Measurements from ENCODE around the gene SLMAP.

- TF ChIP-seq, protein P1, sequence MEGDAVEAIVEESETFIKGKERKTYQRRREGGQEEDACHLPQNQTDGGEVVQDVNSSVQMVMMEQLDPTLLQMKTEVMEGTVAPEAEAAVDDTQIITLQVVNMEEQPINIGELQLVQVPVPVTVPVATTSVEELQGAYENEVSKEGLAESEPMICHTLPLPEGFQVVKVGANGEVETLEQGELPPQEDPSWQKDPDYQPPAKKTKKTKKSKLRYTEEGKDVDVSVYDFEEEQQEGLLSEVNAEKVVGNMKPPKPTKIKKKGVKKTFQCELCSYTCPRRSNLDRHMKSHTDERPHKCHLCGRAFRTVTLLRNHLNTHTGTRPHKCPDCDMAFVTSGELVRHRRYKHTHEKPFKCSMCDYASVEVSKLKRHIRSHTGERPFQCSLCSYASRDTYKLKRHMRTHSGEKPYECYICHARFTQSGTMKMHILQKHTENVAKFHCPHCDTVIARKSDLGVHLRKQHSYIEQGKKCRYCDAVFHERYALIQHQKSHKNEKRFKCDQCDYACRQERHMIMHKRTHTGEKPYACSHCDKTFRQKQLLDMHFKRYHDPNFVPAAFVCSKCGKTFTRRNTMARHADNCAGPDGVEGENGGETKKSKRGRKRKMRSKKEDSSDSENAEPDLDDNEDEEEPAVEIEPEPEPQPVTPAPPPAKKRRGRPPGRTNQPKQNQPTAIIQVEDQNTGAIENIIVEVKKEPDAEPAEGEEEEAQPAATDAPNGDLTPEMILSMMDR (IDR thresholded peaks at IDR 0.05) = no peak
- TF ChIP-seq CREM (CRISPR knock-in tag; IDR thresholded peaks at IDR 0.05) (no peak), ZNF121 (CRISPR knock-in tag; IDR thresholded peaks at IDR 0.05) (no peak), TCF7 (CRISPR knock-in tag; IDR thresholded peaks at IDR 0.05; ENCODE audit: low read depth) (no peak), TEAD4 (CRISPR knock-in tag; IDR thresholded peaks at IDR 0.05) (no peak), GTF2I (CRISPR knock-in tag; conservative IDR thresholded peaks at IDR 0.05) (no peak), MYBL2 (CRISPR knock-in tag; IDR thresholded peaks at IDR 0.05) (no peak), USF2 (CRISPR knock-in tag; IDR thresholded peaks at IDR 0.05) (no peak)
Observed at GRCh38 chr3:57966829-57967228, 210.7 kb downstream of the SLMAP start.

All from WTC11 (cell line).